MCF 10A (cell line): ENCODE results near the gene PIGP. TPM values are rescaled to one million over a fixed set of nuclear protein-coding genes. Genes with fewer than 3 reads are reported as not detected.

Experiments
- BruUV-seq: library from RNA; stranded (reverse); fragments of 400-500 nt; replicated peaks from 2 replicates; lab custom pipeline; 2021; lab: Mats Ljungman, UMichigan
- CTCF ChIA-PET: fragments of 300-600 bp; sonication (Branson Sonifier 250); formaldehyde crosslinking; extraction: SDS; loops from one replicate; lab custom pipeline; 2021; ENCODE audit warnings: antibody characterized with exemption, inconsistent platforms; lab: Yijun Ruan, JAX
- POLR2A ChIA-PET: fragments of 300-600, 350-650 bp; sonication (Branson Sonifier 250); formaldehyde crosslinking; extraction: SDS; loops from one replicate; lab custom pipeline; 2020; ENCODE audit warnings: antibody characterized with exemption, inconsistent platforms; lab: Yijun Ruan, JAX
- DNase-seq: peaks from one replicate; pipeline ENCODE4 v3.0.0-alpha.2; 2018; ENCODE audit not compliant: unreplicated experiment
- H3K27ac Mint-ChIP-seq: one replicate; pipeline ENCODE4 v1.8.0; 2022; ENCODE audit warnings: mild to moderate bottlenecking, low read depth, mixed read lengths; ENCODE audit not compliant: unreplicated experiment
- H3K27me3 Mint-ChIP-seq: one replicate; pipeline ENCODE4 v1.8.0; 2022; ENCODE audit warnings: mixed read lengths; ENCODE audit not compliant: insufficient read depth, unreplicated experiment
- H3K36me3 Mint-ChIP-seq: one replicate; pipeline ENCODE4 v1.8.0; 2022; ENCODE audit warnings: mild to moderate bottlenecking, moderate library complexity, mixed read lengths; ENCODE audit not compliant: insufficient read depth, unreplicated experiment
- H3K4me1 Mint-ChIP-seq: one replicate; pipeline ENCODE4 v1.8.0; 2022; ENCODE audit warnings: mixed read lengths; ENCODE audit not compliant: insufficient read depth, unreplicated experiment
- H3K4me3 Mint-ChIP-seq: one replicate; pipeline ENCODE4 v1.8.0; 2022; ENCODE audit warnings: mild to moderate bottlenecking, moderate library complexity, mixed read lengths; ENCODE audit not compliant: unreplicated experiment
- H3K9me3 Mint-ChIP-seq: one replicate; pipeline ENCODE4 v1.8.0; 2022; ENCODE audit warnings: mixed read lengths; ENCODE audit not compliant: unreplicated experiment
- intact Hi-C: fragments of 100-400 bp; cut with micrococcal nuclease; formaldehyde crosslinking; loops from 2 replicates; pipeline ENCODE4 v1.14.1; 2022
- total RNA-seq: library from RNA; stranded (reverse); gene quantifications from 2 replicates; pipeline ENCODE4 v1.2.3, GENCODE V29; 2022
- TF ChIP-seq, protein P1 (sequence below): fragments of 200-600 bp; IDR thresholded peaks from one replicate; pipeline ENCODE4 v1.8.0; 2022; ENCODE audit warnings: antibody characterized with exemption, mild to moderate bottlenecking; ENCODE audit not compliant: unreplicated experiment

The PIGP gene
- total RNA-seq, 1 experiment from 2014 or later = 29.8 TPM

DNA sequence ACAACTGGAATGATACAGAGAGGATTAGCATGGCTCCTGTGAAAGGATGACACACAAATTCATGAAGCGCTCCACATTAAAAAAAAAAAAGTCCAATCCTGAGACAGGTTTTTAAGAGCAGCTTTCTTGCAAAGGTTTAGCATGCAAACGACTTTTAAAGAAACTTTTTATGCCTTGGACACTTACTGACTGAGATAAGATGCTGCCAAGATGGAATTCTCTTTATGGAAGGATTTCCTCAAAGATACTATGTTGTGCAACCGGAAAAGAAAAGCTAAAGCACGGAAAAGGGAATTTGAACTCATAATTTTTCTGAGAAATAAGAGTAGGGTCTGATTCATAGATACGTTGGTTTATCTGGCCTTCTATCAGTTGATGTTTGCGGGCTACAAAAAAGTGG lies 27.3 kb downstream of the PIGP start:
- intact Hi-C loops = no loop called here
- no peak overlapping the region for H3K27ac Mint-ChIP-seq
- no peak for DNase-seq
- ChIA-PET CTCF (interaction anchor here (1.0 to 1.5 kb wide), 2 partner anchors 36 to 116 kb away, joined by 3 to 4 read pairs; no protein-coding TSS in a partner anchor), POLR2A (no interaction called here)
- no TSS peak for BruUV-seq
- H3K4me3 Mint-ChIP-seq = no peak overlapping the region
- no peaks in the 10 kb centered on the region for H3K9me3 Mint-ChIP-seq
- TF ChIP-seq, protein P1, sequence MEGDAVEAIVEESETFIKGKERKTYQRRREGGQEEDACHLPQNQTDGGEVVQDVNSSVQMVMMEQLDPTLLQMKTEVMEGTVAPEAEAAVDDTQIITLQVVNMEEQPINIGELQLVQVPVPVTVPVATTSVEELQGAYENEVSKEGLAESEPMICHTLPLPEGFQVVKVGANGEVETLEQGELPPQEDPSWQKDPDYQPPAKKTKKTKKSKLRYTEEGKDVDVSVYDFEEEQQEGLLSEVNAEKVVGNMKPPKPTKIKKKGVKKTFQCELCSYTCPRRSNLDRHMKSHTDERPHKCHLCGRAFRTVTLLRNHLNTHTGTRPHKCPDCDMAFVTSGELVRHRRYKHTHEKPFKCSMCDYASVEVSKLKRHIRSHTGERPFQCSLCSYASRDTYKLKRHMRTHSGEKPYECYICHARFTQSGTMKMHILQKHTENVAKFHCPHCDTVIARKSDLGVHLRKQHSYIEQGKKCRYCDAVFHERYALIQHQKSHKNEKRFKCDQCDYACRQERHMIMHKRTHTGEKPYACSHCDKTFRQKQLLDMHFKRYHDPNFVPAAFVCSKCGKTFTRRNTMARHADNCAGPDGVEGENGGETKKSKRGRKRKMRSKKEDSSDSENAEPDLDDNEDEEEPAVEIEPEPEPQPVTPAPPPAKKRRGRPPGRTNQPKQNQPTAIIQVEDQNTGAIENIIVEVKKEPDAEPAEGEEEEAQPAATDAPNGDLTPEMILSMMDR = no peak
- H3K27me3 Mint-ChIP-seq = no peaks in the 10 kb centered on the region
- peaks cover 9% of the 10 kb centered on the region for H3K4me1 Mint-ChIP-seq
- no peaks in the 10 kb centered on the region for H3K36me3 Mint-ChIP-seq

DNA sequence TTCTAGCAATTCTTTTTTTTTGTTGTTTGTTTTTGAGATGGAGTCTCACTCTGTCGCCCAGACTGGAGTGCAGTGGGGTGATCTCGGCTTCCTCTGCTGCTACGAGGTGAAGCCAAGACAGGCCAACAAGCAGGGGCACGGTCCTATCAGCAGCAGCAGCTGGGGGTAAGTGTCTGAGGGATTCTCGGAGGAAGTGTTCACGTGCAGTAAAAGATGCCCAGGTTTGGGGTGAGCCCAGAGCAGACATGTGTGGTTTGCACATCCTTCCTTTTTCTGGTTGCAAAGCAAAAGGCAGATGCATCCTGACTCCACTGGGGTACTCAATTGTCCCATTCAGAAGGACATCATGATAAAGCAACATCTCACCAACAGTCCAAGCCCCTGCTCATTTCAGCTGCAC lies 27.7 kb downstream of the PIGP start:
- Mint-ChIP-seq H3K27me3 (no peaks in the 10 kb centered on the region), H3K4me3 (no peak overlapping the region), H3K9me3 (no peaks in the 10 kb centered on the region), H3K4me1 (peaks cover 9% of the 10 kb centered on the region), H3K27ac (no peak overlapping the region), H3K36me3 (no peaks in the 10 kb centered on the region)
- DNase-seq = no peak
- no TSS peak for BruUV-seq
- intact Hi-C loops = no loop called here
- ChIA-PET POLR2A (no interaction called here), CTCF (interaction anchor here (1.0 kb wide), 1 partner anchor 116 kb away, joined by 3 read pairs; no protein-coding TSS in a partner anchor)
- TF ChIP-seq, protein P1 = no peak

DNA sequence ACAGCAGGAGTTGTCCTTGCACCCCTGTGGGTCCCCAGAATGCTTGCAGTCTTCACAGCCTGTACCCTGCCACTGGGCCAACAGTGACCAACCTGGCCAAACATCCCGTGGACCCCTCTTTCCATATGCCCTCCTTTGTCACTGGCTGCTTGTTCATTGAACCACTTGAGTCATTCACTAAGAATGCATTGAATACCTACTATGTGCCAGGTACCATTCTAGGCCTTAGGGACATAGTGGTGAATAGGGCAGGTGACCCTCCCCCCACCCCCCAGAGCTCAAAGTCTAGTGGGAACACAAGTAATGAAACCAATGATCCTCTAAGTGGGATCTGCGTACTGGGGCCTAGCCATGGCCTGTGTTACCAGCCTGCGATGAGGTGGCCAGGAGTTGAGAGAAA lies 28.2 kb downstream of the PIGP start:
- no TSS peak for BruUV-seq
- TF ChIP-seq, protein P1 = no peak
- H3K4me1 Mint-ChIP-seq = peaks cover 9% of the 10 kb centered on the region
- ChIA-PET CTCF (no interaction called here), POLR2A (no interaction called here)
- H3K36me3 Mint-ChIP-seq = no peaks in the 10 kb centered on the region
- H3K27ac Mint-ChIP-seq = no peak overlapping the region
- intact Hi-C loops = no loop called here
- no peaks in the 10 kb centered on the region for H3K27me3 Mint-ChIP-seq
- H3K4me3 Mint-ChIP-seq = no peak overlapping the region
- no peak for DNase-seq
- no peaks in the 10 kb centered on the region for H3K9me3 Mint-ChIP-seq

DNA sequence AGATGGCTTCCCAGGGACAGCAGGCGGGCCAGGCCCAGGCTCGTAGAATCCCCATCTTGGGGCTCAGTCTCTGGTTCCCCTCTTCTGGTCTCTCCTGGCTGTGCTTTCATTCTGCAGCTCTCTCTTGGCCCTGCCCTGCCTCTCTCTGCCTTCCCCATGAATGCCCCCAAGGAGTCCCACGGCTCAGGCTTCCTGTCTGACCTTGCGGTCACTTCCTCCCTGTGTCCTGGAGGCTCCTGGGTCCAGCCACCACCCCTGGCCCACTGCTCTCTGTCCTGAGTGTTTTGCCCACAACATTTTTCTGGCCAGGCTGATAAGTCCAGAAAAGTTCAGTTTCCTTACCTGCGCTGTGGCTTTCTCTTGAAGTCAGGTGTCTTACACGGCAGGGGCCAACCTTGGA lies 29.1 kb downstream of the PIGP start:
- POLR2A ChIA-PET = interaction anchor here (0.6 kb wide), 1 partner anchor 21 kb away, joined by 4 read pairs; no protein-coding TSS in a partner anchor

More for the DNA sequence above, 29.1 kb downstream of the PIGP start:
- Mint-ChIP-seq H3K36me3 (no peaks in the 10 kb centered on the region), H3K27me3 (no peaks in the 10 kb centered on the region), H3K27ac (no peak overlapping the region), H3K4me3 (no peak overlapping the region), H3K9me3 (no peaks in the 10 kb centered on the region), H3K4me1 (peaks cover 9% of the 10 kb centered on the region)
- CTCF ChIA-PET = no interaction called here
- BruUV-seq = no TSS peak
- TF ChIP-seq, protein P1 = no peak
- no peak for DNase-seq
- intact Hi-C loops = no loop called here
